Right lobe of liver (tissue), 6 donors: ENCODE data around the gene SLC14A1. TPM values are rescaled to one million over a fixed set of nuclear protein-coding genes. Genes with fewer than 3 reads are reported as not detected.
A peak's percentile ranks its signal among the peaks of the same experiment; 100 is the strongest.

ENCODE experiments used
- ATAC-seq, 4 donors: fragments of 200-7000 bp; cut with Tn5 transposase; one replicate each; pipeline ENCODE4 v1.9.1; 2020; ENCODE audit warnings: mild to moderate bottlenecking in 4 of 4, moderate library complexity in 4 of 4
- DNase-seq, 3 donors: peaks; one replicate each; pipeline ENCODE4 v3.0.0-alpha.2; 2020
- H3K27ac ChIP-seq, 3 donors: fragments of 200-600 bp; one replicate each; pipeline ENCODE4 v1.8.0; 2022
- H3K27me3 ChIP-seq, 2 donors: fragments of 200-600 bp; one replicate each; pipeline ENCODE4 v1.8.0; 2022
- H3K36me3 ChIP-seq, 4 donors: fragments of 200-600 bp; sonication (generic) in 1 of 4; one replicate each; pipeline versions ENCODE4 v1.5.1 to v1.8.0; 2017 to 2022; ENCODE audit warnings: control low read depth in 1 of 4
- H3K4me1 ChIP-seq, 4 donors: fragments of 200-600 bp; sonication (generic) in 1 of 4; one replicate each; pipeline versions ENCODE4 v1.5.1 to v1.8.0; 2017 to 2022; ENCODE audit warnings: control low read depth in 1 of 4
- H3K4me3 ChIP-seq, 3 donors: fragments of 200-600 bp; one replicate each; pipeline ENCODE4 v1.8.0; 2022
- H3K9me3 ChIP-seq, 4 donors: fragments of 200-600 bp; sonication (generic) in 1 of 4; one replicate each; pipeline versions ENCODE4 v1.5.1 to v1.8.0; 2017 to 2022; ENCODE audit warnings: control low read depth in 1 of 4
- POLR2A ChIP-seq: fragments of 450-650 bp; IDR thresholded peaks from one replicate; pipeline ENCODE4 v1.6.1; 2017; ENCODE audit warnings: antibody characterized with exemption, mild to moderate bottlenecking
- WGBS: methylation state at CpG from one replicate; pipeline ENCODE4 v1.1.6; 2018; ENCODE audit warnings: low coverage, low lambda C conversion rate; ENCODE audit not compliant: insufficient coverage; ENCODE audit errors: missing lambda C conversion rate; 5-methylcytosine and 5-hydroxymethylcytosine counted together
- intact Hi-C, 2 donors: fragments of 100-400 bp; cut with DNase I; formaldehyde crosslinking; loops; one replicate each; pipeline versions ENCODE4 v1.11.2 to v1.14.1; 2022
- total RNA-seq, 6 experiments: library from RNA; depleted of rRNA in 2 of 6; stranded (reverse); fragments of >200 nt in 2 of 6; fragmentation: NEBNext Ultra II Directional in 3 of 6; extraction: Animal tissue kit (Norgen Biotek cat#: 25700) in 3 of 6; gene quantifications; one replicate each; pipeline versions ENCODE4 v1.1.0 to v1.2.4, GENCODE V29; 2016 to 2023
- TF ChIP-seq, protein P1 (sequence below), 4 donors: fragments of 200-600 bp in 3 of 4; fragments of 450-650 bp in 1 of 4; IDR thresholded peaks; one replicate each; pipeline versions ENCODE4 v1.5.1 to v1.8.0; 2016 to 2022; ENCODE audit warnings: antibody characterized with exemption in 4 of 4, mild to moderate bottlenecking in 2 of 4
- donor health status: DM: no; HTN: yes; CAD: no.
- donor health status: DM: no; HTN: no; CAD: no.
- donor health status: DM: no; HTN: no; CAD: no.
- donor health status: DM: no; HTN: yes; CAD: no.
- donor health status: DM: no; HTN: yes; CAD: no.

SLC14A1 gene
- total RNA-seq, 6 experiments from 2014 or later = 0.26 to 1.9 (median 1.0) TPM

DNA sequence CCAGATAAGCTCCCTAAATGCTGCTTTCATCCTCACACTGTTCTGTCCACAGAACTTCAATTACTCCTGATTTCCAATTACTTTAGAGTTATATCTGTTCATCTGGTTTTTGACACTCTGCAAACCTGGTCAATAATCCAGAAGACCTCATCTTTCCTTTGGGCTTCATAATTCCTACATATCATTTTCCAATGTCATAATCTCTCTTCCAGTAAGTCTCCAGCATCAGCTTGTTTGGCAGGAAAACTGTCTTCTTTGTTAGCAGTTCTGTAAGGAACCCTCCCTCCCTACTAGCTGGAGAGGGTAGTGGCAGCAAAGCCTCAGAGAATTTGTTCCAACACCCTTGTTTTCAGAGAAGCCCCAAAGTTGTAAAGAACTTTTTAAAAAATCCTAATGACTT, 11.9 kb upstream of the SLC14A1 start:
- intact Hi-C loops = loop anchor here in 1 of 2 donors (10.0 kb wide), 1 partner anchor 163 kb away; no protein-coding TSS in a partner anchor
- H3K27ac ChIP-seq = no peak overlapping the region
- ATAC-seq = no peak
- H3K9me3 ChIP-seq = no peaks in the 10 kb centered on the region
- no peak for TF ChIP-seq POLR2A
- TF ChIP-seq, protein P1, sequence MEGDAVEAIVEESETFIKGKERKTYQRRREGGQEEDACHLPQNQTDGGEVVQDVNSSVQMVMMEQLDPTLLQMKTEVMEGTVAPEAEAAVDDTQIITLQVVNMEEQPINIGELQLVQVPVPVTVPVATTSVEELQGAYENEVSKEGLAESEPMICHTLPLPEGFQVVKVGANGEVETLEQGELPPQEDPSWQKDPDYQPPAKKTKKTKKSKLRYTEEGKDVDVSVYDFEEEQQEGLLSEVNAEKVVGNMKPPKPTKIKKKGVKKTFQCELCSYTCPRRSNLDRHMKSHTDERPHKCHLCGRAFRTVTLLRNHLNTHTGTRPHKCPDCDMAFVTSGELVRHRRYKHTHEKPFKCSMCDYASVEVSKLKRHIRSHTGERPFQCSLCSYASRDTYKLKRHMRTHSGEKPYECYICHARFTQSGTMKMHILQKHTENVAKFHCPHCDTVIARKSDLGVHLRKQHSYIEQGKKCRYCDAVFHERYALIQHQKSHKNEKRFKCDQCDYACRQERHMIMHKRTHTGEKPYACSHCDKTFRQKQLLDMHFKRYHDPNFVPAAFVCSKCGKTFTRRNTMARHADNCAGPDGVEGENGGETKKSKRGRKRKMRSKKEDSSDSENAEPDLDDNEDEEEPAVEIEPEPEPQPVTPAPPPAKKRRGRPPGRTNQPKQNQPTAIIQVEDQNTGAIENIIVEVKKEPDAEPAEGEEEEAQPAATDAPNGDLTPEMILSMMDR (IDR thresholded peaks at IDR 0.05) = no peak
- no peak for DNase-seq
- no peaks in the 10 kb centered on the region for H3K36me3 ChIP-seq
- no peak overlapping the region for H3K4me3 ChIP-seq
- no peaks in the 10 kb centered on the region for H3K27me3 ChIP-seq
- no peaks in the 10 kb centered on the region for H3K4me1 ChIP-seq

DNA sequence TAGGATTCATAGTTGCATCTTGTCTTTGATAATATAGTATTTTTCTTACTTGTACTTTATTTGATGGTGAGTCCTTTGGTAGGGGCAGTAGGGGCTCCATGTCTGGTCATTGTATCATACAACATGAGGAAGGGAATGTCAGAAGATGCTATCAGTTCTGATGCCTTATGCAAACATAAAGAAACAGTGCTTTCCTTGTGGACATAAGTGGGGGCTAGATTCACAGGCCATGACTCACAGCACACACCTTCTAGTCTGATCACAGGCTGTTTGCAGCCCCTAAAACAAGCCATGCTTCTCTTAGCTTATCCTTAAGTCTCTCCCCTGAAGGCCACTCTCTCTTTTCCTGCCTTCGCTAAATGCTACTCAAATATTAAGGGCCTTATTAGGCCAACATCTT, 10.7 kb upstream of the SLC14A1 start:
- Histone ChIP-seq H3K9me3 (no peaks in the 10 kb centered on the region), H3K36me3 (no peaks in the 10 kb centered on the region), H3K27ac (no peak overlapping the region), H3K27me3 (no peaks in the 10 kb centered on the region), H3K4me1 (no peaks in the 10 kb centered on the region), H3K4me3 (no peak overlapping the region)
- WGBS = 100% methylated on average over 1 of the region's 1 CpG
- DNase-seq (no peak), ATAC-seq (no peak)
- TF ChIP-seq, protein P1 (IDR thresholded peaks at IDR 0.05) = no peak
- TF ChIP-seq POLR2A = no peak
- intact Hi-C loops = loop anchor here in 1 of 2 donors (10.0 kb wide), 1 partner anchor 162 kb away; no protein-coding TSS in a partner anchor

DNA sequence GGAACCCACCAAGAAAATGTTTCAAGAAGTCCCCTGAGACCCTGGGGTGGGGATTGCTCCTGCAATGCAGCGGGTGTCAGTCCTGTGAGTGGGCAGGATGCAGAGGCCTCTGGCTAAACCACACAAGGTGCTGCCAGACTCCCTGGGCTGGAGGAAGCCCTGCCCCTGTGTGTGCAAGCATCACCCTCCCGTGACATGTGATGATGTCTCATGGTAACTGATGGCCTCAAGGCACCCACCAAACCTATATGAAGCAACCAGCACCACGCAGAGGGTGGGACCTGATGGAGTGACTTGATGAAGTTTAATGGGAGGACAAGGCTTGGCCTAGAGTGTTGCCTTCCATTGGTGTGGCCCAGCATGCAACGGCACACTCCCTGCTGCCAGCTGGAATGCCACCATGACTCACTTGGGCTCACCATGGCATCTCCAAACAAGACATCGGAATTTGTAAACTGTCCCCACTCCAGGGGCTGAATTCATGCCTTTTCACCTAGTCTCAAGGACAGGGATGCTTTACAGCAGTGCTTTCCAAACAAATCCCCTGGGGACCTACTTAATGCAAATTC, 8.7 kb upstream of the SLC14A1 start:
- DNase-seq (no peak), ATAC-seq (no peak)
- Histone ChIP-seq H3K9me3 (no peaks in the 10 kb centered on the region), H3K27ac (no peak overlapping the region), H3K4me1 (no peaks in the 10 kb centered on the region), H3K4me3 (no peak overlapping the region), H3K27me3 (no peaks in the 10 kb centered on the region), H3K36me3 (no peaks in the 10 kb centered on the region)
- TF ChIP-seq, protein P1 (IDR thresholded peaks at IDR 0.05) = no peak
- no peak for TF ChIP-seq POLR2A
- WGBS = 60% methylated on average over 2 of the region's 5 CpGs
- intact Hi-C loops = loop anchor here in 1 of 2 donors (10.0 kb wide), 1 partner anchor 160 kb away; no protein-coding TSS in a partner anchor

DNA sequence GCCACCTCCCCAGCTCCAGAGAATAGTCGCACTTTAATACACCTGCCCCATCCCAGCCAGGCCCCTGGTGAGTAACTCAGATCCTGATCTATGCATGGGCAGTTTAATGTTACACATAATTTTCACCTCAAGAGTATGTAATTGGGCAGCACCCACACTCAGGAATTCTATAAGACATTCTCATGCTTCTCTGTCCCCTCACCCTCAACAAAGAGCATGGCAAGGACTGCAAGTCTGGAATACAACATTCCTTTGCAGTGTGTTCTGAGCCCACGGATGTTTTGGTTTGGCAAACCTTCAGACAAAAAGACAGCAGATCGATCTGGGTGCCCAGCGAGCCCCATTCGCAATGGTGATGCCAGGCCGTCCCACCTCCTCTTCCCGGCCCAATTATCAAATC, 4.9 kb upstream of the SLC14A1 start:
- DNase-seq (no peak), ATAC-seq (no peak)
- H3K9me3 ChIP-seq = no peaks in the 10 kb centered on the region
- TF ChIP-seq POLR2A = no peak
- no peaks in the 10 kb centered on the region for H3K36me3 ChIP-seq
- WGBS = 88% methylated on average over 3 of the region's 7 CpGs
- H3K27me3 ChIP-seq = no peaks in the 10 kb centered on the region
- no peak overlapping the region for H3K4me3 ChIP-seq
- H3K27ac ChIP-seq = no peak overlapping the region
- H3K4me1 ChIP-seq = no peaks in the 10 kb centered on the region
- intact Hi-C loops = loop anchor here in 1 of 2 donors (10.0 kb wide), 1 partner anchor 156 kb away; no protein-coding TSS in a partner anchor

DNA sequence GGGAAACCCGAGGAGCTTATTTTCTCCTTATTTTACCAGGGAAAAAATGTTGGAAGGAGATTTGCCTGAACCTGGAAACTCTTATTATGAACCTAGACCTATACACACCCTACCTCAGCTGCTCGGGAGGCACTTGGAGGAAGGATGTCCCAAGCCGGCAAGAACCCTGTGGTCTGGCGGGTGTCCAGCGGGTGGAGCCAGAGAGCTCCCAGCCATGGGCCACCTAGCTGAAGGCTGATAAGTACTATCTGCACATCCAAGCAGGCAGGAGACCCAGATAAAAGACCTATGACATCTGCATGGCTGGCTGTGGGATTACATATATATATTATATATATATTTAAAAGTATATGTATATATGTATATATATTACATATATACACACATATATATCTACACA, 1.1 kb upstream of the SLC14A1 start:
- Histone ChIP-seq H3K9me3 (no peaks in the 10 kb centered on the region), H3K27me3 (no peaks in the 10 kb centered on the region), H3K27ac (no peak overlapping the region), H3K4me1 (no peaks in the 10 kb centered on the region), H3K36me3 (no peaks in the 10 kb centered on the region), H3K4me3 (no peak overlapping the region)
- ATAC-seq (peak; percentile 97 to 100 (median 98)), DNase-seq (peak; percentile 81 to 87 (median 86))
- 1% methylated on average over 5 of the region's 5 CpGs for WGBS
- TF ChIP-seq, protein P1 (IDR thresholded peaks at IDR 0.05) = peak; percentile 66 to 84 (median 74)
- no peak for TF ChIP-seq POLR2A
- intact Hi-C loops = loop anchor here (10.0 kb wide), 2 partner anchors 112 to 122 kb away; no protein-coding TSS in a partner anchor
